Mucosa of descending colon (tissue), 3 donors: ENCODE measurements around the gene CCSER1. TPM values are rescaled to one million over a fixed set of nuclear protein-coding genes. Genes with fewer than 3 reads are reported as not detected.
A peak's percentile ranks its signal among the peaks of the same experiment; 100 is the strongest.
"Not testable (repeated sequence)": the region's sequence is repeated elsewhere in the genome, so short reads cannot be mapped to it uniquely, and the experiment has no call there.

Experiments
- ATAC-seq: fragments of 200-7000 bp; cut with Tn5 transposase; one replicate; pipeline ENCODE4 v1.9.1; 2020; ENCODE audit warnings: mild to moderate bottlenecking, moderate library complexity
- DNase-seq, 3 donors: peaks; one replicate each; pipeline ENCODE4 v3.0.0-alpha.2; 2020
- H3K36me3 ChIP-seq: fragments of 200-600 bp; one replicate; pipeline ENCODE4 v1.8.0; 2021; ENCODE audit warnings: low read depth, mild to moderate bottlenecking
- H3K4me1 ChIP-seq: fragments of 200-600 bp; one replicate; pipeline ENCODE4 v1.8.0; 2021; ENCODE audit warnings: low read depth, mild to moderate bottlenecking
- H3K4me3 ChIP-seq: fragments of 200-600 bp; one replicate; pipeline ENCODE4 v1.8.0; 2021; ENCODE audit warnings: mild to moderate bottlenecking
- H3K9me3 ChIP-seq: fragments of 200-600 bp; one replicate; pipeline ENCODE4 v1.8.0; 2021; ENCODE audit warnings: mild to moderate bottlenecking
- CTCF ChIP-seq: fragments of 200-600 bp; IDR thresholded peaks from one replicate; pipeline ENCODE4 v1.8.0; 2022; ENCODE audit warnings: antibody characterized with exemption, mild to moderate bottlenecking
- intact Hi-C, 2 donors: fragments of 100-400 bp; cut with DNase I in 1 of 2; cut with micrococcal nuclease in 1 of 2; formaldehyde crosslinking; loops; one replicate each; pipeline versions ENCODE4 v1.11.0 to v1.11.1; 2022; cut with DNase I, micrococcal nuclease
- total RNA-seq, 3 donors: library from RNA; stranded (reverse); fragmentation: NEBNext Ultra II Directional in 2 of 3; extraction: Animal tissue kit (Norgen Biotek cat#: 25700) in 2 of 3; gene quantifications; one replicate each; pipeline versions ENCODE4 v1.2.1 to v1.2.4, GENCODE V29; 2021 to 2023
- donor health status: DM: no; HTN: no; CAD: no; lungs with moderate emphysema.
- donor health status: DM: no; HTN: no; CAD: no.
- donor health status: DM: no; HTN: yes; CAD: no.

Gene CCSER1
- total RNA-seq, 3 donors from 2014 or later = 11.1 to 32.4 (median 13.3) TPM

GRCh38 chr4:90393215-90393614 is 266.0 kb downstream of the CCSER1 start:
- Histone ChIP-seq H3K9me3 (no peaks in the 10 kb centered on the region), H3K36me3 (no peaks in the 10 kb centered on the region), H3K4me3 (no peak overlapping the region), H3K4me1 (no peaks in the 10 kb centered on the region)
- TF ChIP-seq CTCF = no peak
- no peak for ATAC-seq
- no peak for DNase-seq
- intact Hi-C loops = no loop called here

GRCh38 chr4:90403781-90404180 is 276.6 kb downstream of the CCSER1 start:
- peaks cover 3% of the 10 kb centered on the region for H3K9me3 ChIP-seq
- DNase-seq = no peak
- no peak overlapping the region for H3K4me3 ChIP-seq
- H3K36me3 ChIP-seq = no peaks in the 10 kb centered on the region
- intact Hi-C loops = no loop called here
- no peaks in the 10 kb centered on the region for H3K4me1 ChIP-seq
- TF ChIP-seq CTCF = no peak
- no peak for ATAC-seq

GRCh38 chr4:90407897-90408296 is 280.7 kb downstream of the CCSER1 start:
- H3K4me3 ChIP-seq, H3K4me1 ChIP-seq, H3K36me3 ChIP-seq, DNase-seq, intact Hi-C loops, H3K9me3 ChIP-seq, ATAC-seq: not testable (repeated sequence)

- H3K36me3 ChIP-seq, H3K4me3 ChIP-seq, ATAC-seq, H3K9me3 ChIP-seq, H3K4me1 ChIP-seq, intact Hi-C loops, DNase-seq: not testable (repeated sequence)
Observed at GRCh38 chr4:90412786-90413185, 285.6 kb downstream of the CCSER1 start.

GRCh38 chr4:90415116-90415515 is 287.9 kb downstream of the CCSER1 start:
- Histone ChIP-seq H3K9me3 (no peaks in the 10 kb centered on the region), H3K36me3 (no peaks in the 10 kb centered on the region), H3K4me3 (no peak overlapping the region), H3K4me1 (no peaks in the 10 kb centered on the region)
- no peak for ATAC-seq
- TF ChIP-seq CTCF = no peak
- intact Hi-C loops = no loop called here
- no peak for DNase-seq

- Histone ChIP-seq H3K4me1 (no peaks in the 10 kb centered on the region), H3K4me3 (no peak overlapping the region), H3K9me3 (no peaks in the 10 kb centered on the region), H3K36me3 (no peaks in the 10 kb centered on the region)
- no peak for TF ChIP-seq CTCF
- DNase-seq = no peak
- intact Hi-C loops = no loop called here
- ATAC-seq = peak; percentile 58
Observed at GRCh38 chr4:90419124-90419711, 292.0 kb downstream of the CCSER1 start.

GRCh38 chr4:90421161-90421560 is 294.0 kb downstream of the CCSER1 start:
- intact Hi-C loops = no loop called here
- Histone ChIP-seq H3K4me3 (no peak overlapping the region), H3K36me3 (no peaks in the 10 kb centered on the region), H3K9me3 (no peaks in the 10 kb centered on the region), H3K4me1 (no peaks in the 10 kb centered on the region)
- no peak for TF ChIP-seq CTCF
- DNase-seq (no peak), ATAC-seq (no peak)
